Measurements from ENCODE around the gene ZFP64. TPM values are rescaled to one million over a fixed set of nuclear protein-coding genes. Genes with fewer than 3 reads are reported as not detected.

The ZFP64 gene
- total and polyA plus RNA-seq, 2 of the 4 experiments (the other 2 are of a cell fraction): 14.3 to 17.1 TPM

- Histone ChIP-seq H3K4me3 (ENCODE audit: insufficient read depth, low read depth, low read length) (no peak overlapping the region), H4K8ac (ENCODE audit: low read depth in 2 of 2, low read length in 2 of 2) (no peak overlapping the region), H2AFZ (replicated peaks; ENCODE audit: low read length, poor library complexity) (no peak overlapping the region), H3K9me1 (ENCODE audit: insufficient read depth, low read length) (no peaks in the 10 kb centered on the region), H4K91ac (ENCODE audit: insufficient read depth, low read depth, low read length) (no peak overlapping the region), H3K56ac (ENCODE audit: extremely low read depth, insufficient read depth, low read length) (no peak overlapping the region), H3K27ac (ENCODE audit: insufficient read depth, low read length) (no peak overlapping the region), H4K20me1 (ENCODE audit: insufficient read depth, low read length) (no peaks in the 10 kb centered on the region), H3K4me1 (ENCODE audit: control insufficient read depth, insufficient read depth, low read length) (no peaks in the 10 kb centered on the region), H2BK20ac (ENCODE audit: low read depth, low read length) (no peak overlapping the region), H3K36me3 (ENCODE audit: control insufficient read depth, insufficient read depth, low read length) (peaks cover 15% of the 10 kb centered on the region), H3K4ac (ENCODE audit: low read depth, low read length) (no peak overlapping the region), H3K79me1 (ENCODE audit: low read depth in 1 of 2, low read length in 2 of 2) (no peaks in the 10 kb centered on the region; a peak in 1 of 4 replicates), H3K4me2 (ENCODE audit: low read depth, low read length) (no peak overlapping the region), H3K18ac (ENCODE audit: low read depth, low read length) (no peak overlapping the region), H2AK9ac (replicated peaks; ENCODE audit: low read depth, low read length, poor library complexity) (no peak overlapping the region), H3K14ac (replicated peaks; ENCODE audit: low read depth, low read length) (no peak overlapping the region), H2AK5ac (ENCODE audit: low read depth, low read length) (no peak overlapping the region), H3K9ac (ENCODE audit: low read depth, low read length) (no peak overlapping the region), H2BK15ac (ENCODE audit: low read depth, low read length) (no peak overlapping the region), H3K9me3 (ENCODE audit: control insufficient read depth, insufficient read depth, low read length) (peaks cover 11% of the 10 kb centered on the region), H4K5ac (ENCODE audit: low read depth, low read length) (no peak overlapping the region), H2BK5ac (ENCODE audit: low read depth, low read length, poor library complexity, severe bottlenecking) (no peak overlapping the region), H3K27me3 (ENCODE audit: control insufficient read depth, insufficient read depth, low read length) (no peaks in the 10 kb centered on the region), H2BK120ac (ENCODE audit: low read depth, low read length) (no peak overlapping the region), H3K23ac (ENCODE audit: low read depth, low read length) (no peak overlapping the region)
- POLR2A ChIA-PET (ENCODE audit: unreplicated experiment): no interaction called here
- no TSS peak for BruUV-seq (replicated peaks)
- dilution Hi-C loops (cut with HindIII; ENCODE audit: low sequenced_read_pairs, unreplicated experiment): no loop called here
- no peak for ATAC-seq (ENCODE audit: low read depth)
- no peak for TF ChIP-seq ELK1 (IDR thresholded peaks at IDR 0.05; ENCODE audit: borderline replicate concordance, low read depth, low read length)
- TF ChIP-seq, protein P1, sequence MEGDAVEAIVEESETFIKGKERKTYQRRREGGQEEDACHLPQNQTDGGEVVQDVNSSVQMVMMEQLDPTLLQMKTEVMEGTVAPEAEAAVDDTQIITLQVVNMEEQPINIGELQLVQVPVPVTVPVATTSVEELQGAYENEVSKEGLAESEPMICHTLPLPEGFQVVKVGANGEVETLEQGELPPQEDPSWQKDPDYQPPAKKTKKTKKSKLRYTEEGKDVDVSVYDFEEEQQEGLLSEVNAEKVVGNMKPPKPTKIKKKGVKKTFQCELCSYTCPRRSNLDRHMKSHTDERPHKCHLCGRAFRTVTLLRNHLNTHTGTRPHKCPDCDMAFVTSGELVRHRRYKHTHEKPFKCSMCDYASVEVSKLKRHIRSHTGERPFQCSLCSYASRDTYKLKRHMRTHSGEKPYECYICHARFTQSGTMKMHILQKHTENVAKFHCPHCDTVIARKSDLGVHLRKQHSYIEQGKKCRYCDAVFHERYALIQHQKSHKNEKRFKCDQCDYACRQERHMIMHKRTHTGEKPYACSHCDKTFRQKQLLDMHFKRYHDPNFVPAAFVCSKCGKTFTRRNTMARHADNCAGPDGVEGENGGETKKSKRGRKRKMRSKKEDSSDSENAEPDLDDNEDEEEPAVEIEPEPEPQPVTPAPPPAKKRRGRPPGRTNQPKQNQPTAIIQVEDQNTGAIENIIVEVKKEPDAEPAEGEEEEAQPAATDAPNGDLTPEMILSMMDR (conservative IDR thresholded peaks at IDR 0.05; ENCODE audit: low read depth, low read length): no peak
- intact Hi-C loops (cut with micrococcal nuclease): no loop called here
- in situ Hi-C loops (cut with MboI; ENCODE audit: low sequenced_read_pairs): no loop called here
- DNase-seq: no peak
- CTCF ChIA-PET: no interaction called here
- WGBS, 2 experiments (ENCODE audit: extremely low coverage in 2 of 2, insufficient read length in 1 of 2): no CpG with 5 or more reads among the region's 1 CpG
Observed at GRCh38 chr20:52166150-52166549, 25.4 kb downstream of the ZFP64 start.

All from IMR-90 (cell line).